Amygdala (tissue), 56 donors: ENCODE results near the gene RNPEPL1.
A peak's percentile ranks its signal among the peaks of the same experiment; 100 is the strongest.
"Not testable (repeated sequence)": the region's sequence is repeated elsewhere in the genome, so short reads cannot be mapped to it uniquely, and the experiment has no call there.

ENCODE experiments used
- DNase-seq, 56 donors: peaks; one replicate each; lab custom pipeline; 2025; lab: John Stamatoyannopoulos, UW

The RNPEPL1 gene

GRCh38 chr2:240601061-240601830 lies 33.0 kb downstream of the RNPEPL1 start:
- no peak for DNase-seq

DNA sequence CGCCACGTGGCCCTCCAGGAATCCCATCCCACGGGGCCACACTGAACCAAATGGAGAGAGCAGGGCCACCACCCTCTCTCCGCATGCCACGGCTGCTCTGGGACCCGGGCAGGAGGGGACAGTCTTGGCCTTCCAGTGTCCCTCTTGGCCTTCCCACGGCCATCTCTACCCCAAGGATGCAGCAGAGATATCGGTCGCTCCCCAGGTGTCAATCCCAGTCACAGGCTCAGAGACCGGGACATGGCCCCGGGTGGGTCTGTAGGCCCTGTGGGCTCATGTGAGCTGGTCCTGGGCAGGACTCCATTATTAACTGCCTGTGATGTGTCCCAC lies 33.5 kb downstream of the RNPEPL1 start:
- DNase-seq, result no peak

GRCh38 chr2:240602266-240603050 lies 34.2 kb downstream of the RNPEPL1 start:
- DNase-seq, result no peak

DNA sequence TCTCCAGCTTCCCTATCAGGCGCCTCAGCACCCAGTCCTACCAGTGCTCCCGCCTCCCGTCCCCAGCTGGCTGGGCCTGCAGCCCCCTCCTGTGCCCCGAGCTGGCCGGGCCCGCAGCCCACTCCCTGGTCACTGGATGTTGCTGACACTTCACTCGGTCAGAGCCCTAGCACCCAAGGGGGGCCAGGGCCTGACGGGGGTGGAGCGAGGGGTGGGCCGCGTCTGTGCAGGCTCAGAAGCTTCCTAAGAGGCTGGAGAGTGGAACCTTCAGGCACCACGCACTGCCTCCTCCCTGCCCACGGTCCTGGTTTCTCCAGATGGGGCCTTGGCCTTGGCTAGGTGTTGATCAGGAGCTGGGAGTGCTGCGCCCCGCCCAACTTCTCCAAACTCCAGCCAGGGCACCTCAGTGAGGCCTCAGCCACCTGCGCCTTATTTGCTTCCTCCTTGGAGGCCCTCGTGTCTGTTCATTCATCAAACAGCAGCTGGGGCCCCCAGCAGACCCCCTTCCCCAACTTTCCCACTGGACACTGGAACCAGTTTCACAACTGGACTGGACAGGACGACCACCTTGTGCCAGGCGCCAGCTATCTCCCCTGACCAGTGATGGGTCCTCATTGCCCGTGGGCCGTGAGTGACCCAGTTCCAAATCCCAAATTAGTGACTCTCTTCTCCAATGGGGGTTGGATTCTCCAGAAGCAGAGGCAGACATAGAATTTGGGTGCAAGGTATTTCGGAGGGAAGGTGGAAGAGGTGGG lies 35.0 kb downstream of the RNPEPL1 start:
- no peak for DNase-seq

DNA sequence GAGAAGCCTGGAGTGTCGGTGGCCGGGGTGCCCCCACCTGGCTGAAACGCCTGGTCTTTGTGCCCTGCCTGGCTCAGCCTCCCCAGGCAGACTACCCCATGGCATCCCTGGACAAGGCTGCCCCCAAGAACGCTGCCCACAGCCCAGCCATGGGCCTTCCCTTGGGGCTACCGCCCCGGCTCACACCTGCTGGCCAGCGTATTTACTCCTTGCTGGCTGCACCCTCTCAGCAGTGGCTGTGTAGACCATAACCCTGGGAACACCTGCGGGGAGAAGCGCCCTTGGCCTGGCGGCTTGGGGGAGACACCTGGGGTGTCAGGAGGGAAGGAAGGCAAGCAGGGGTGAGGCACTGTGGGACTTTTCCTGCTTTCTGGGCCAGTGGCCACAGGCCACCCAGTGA lies 35.6 kb downstream of the RNPEPL1 start:
- no peak for DNase-seq

GRCh38 chr2:240604291-240604938 lies 36.1 kb downstream of the RNPEPL1 start:
- DNase-seq, result peak in 53 of 56 donors; percentile 16 to 96 (median 70)

GRCh38 chr2:240604939-240605716 lies 36.8 kb downstream of the RNPEPL1 start:
- DNase-seq, result no peak

DNA sequence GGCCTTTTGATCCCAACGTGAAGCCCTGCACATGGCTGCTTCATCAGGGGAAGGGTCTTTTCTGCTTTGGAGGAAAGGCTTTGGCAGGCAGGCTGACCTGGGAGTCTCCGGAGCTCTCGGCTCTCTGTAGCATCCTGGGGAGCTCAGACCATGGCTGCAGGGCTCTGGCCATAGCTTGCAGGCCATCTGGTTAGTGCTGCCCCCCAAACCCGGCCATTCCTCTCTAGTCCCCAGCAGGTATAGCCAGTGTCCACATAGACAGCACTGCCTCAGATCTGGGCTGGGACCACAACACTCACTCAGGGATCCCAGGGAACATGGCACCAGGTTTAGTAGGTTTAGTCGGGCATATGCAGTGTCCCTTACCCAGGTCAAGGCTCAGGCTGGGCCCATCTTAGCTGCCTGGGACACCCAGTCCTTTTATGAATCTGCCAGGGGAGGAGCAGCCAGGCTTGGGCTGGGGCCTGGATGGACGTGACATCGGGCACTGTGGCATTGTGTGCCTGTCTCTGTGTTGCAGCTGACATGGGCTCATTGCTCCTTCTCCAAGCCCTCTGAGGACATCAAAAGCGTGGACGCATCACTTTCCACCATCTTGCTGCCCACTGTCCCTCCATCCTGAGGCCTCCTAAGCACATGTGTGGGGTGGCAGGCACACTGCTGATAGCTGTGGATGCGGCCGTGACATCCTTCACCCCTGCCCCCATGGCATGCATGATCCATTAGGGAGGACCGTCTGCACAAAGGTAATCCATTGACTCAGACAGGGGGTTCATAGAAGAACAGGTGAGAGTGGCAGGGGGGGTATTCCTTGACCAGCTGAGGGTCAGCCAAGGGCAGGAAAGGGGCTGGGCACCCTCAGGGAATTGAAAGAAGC lies 37.8 kb downstream of the RNPEPL1 start:
- no peak for DNase-seq

DNA sequence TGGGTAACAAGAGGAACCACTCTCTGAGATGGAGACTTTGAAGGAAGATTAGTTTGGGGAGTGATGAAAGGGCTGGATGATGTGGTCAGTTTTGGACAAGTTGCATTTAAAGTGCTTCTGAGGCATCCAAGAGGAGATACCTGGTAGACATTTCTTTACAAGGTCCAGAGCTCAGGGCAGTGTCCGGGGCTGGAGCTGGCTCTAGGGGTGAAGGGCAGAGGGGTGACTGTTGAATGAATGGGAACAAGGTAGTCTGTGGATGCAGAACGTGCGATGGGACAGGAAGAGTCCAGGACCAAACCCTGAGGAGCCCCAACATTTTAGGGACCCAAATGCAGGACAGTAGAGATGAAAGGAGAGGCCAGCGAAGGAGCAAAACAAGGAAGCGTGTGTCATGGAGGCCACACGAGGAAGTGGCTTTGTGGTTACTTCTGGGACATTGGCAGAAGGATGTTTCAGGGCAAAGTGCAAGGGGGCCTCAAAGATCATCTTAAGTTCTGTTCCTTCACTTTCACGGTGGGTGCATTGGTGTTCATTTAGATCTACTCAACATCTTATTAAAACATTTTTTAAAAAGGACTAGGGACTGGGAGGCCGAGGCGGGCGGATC lies 43.4 kb downstream of the RNPEPL1 start:
- DNase-seq, result no peak

- DNase-seq, result no peak
Observed at GRCh38 chr2:240613781-240614180, 45.5 kb downstream of the RNPEPL1 start.

DNA sequence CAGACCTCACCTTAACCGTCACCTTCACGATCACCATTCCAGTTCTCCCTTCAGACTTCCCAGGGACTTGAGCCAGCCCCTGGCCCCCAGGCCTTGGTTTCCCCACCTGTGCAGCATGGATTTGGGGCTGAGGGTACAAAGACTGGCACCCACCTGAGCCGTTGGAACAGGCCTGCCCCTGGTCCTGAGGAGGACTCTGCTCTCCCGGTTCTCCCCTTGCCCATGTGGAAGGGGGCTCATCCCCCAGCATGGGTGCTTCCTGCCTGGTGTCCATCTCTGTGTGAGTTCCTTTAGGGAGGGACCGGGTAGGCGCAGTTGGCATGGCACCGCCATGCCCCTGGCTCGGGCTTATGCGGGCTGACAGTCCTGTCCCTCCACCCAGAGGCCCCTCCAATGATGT lies 46.1 kb downstream of the RNPEPL1 start:
- no peak for DNase-seq

GRCh38 chr2:240615396-240615795 lies 47.1 kb downstream of the RNPEPL1 start:
- DNase-seq, result no peak

GRCh38 chr2:240615820-240616547 lies 47.7 kb downstream of the RNPEPL1 start:
- DNase-seq, result peak in 1 of 56 donors; percentile 42

GRCh38 chr2:240616860-240617666 lies 48.8 kb downstream of the RNPEPL1 start:
- not testable (repeated sequence) for DNase-seq

- DNase-seq, result no peak
Observed at GRCh38 chr2:240618776-240619175, 50.5 kb downstream of the RNPEPL1 start.

DNA sequence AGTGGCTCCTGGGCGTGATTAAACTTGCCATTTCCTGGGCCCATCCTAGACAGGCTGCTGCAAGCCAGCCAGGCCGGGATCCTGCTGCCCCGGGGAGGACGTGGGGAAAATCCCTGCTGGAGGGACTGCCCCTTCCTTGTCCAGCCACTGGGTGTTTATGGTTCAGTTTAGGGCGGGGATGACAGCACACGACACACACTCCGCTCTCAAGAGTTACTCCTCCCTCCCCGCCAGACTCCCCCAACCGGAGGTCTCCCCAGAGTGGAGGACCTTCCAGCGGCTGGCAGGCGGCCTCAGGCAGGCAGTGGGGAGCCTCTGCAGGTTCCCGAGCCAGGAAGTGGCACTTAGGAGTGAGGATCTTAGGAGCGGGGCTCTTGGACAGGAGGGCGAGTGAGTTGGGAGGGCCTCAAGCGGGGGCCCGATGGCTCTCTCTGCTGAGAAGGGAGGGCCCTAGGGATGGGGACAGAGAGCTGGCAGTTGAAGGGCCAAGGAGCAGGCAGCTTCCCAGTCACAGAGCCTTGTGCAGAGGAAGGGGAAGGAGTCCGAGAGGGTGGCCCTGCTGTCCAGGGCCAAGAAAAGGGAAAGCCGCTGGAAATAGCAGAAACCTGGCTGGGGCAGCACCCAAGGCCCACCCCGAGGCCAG lies 51.3 kb downstream of the RNPEPL1 start:
- no peak for DNase-seq
